ENCODE data around the gene TBC1D9B. TPM values are rescaled to one million over a fixed set of nuclear protein-coding genes. Genes with fewer than 3 reads are reported as not detected.

The TBC1D9B gene
- total and polyA plus RNA-seq, 2 of the 13 experiments (the other 11 are each of a cell fraction or from before 2014, with no cell fraction given), result 35.0 to 50.0 TPM

GRCh38 chr5:179818746-179819295 is 88.9 kb downstream of the TBC1D9B start (continued):
- TF ChIP-seq ZNF468 (CRISPR knock-in tag; IDR thresholded peaks at IDR 0.05) (no peak), DRAP1 (CRISPR knock-in tag; IDR thresholded peaks at IDR 0.05) (no peak), TBL1XR1 (IDR thresholded peaks at IDR 0.05; ENCODE audit: borderline replicate concordance, low read length, partially characterized antibody) (peak; percentile 76), MED1 (CRISPR knock-in tag; IDR thresholded peaks at IDR 0.05) (peak; percentile 97), ZNF34 (CRISPR knock-in tag; IDR thresholded peaks at IDR 0.05; ENCODE audit: borderline replicate concordance) (peak; percentile 29; the same call in 1 of the 2 replicates), ZMYM4 (CRISPR knock-in tag; IDR thresholded peaks at IDR 0.05) (peak; percentile 80), AKAP8 (CRISPR knock-in tag; IDR thresholded peaks at IDR 0.05) (peak; percentile 99), ATF4 (CRISPR knock-in tag; IDR thresholded peaks at IDR 0.05) (peak in 1 of 2 experiments; percentile 78; a peak in 2 of 4 replicates), ZNF639 (CRISPR knock-in tag; conservative IDR thresholded peaks at IDR 0.05) (peak; percentile 86; the same call in 1 of the 2 replicates), STAT5B (CRISPR knock-in tag; IDR thresholded peaks at IDR 0.05) (no peak), ZNF12 (CRISPR knock-in tag; IDR thresholded peaks at IDR 0.05) (peak; percentile 23; the same call in 1 of the 2 replicates), GATA4 (IDR thresholded peaks at IDR 0.05; ENCODE audit: borderline replicate concordance, low read depth) (peak; percentile 34; the same call in 1 of the 2 replicates), ARID3A (IDR thresholded peaks at IDR 0.05; ENCODE audit: low read depth, low read length) (no peak), ZNF788 (CRISPR knock-in tag; IDR thresholded peaks at IDR 0.05; ENCODE audit: borderline replicate concordance) (peak; percentile 54; the same call in 1 of the 2 replicates), ZNF136 (CRISPR knock-in tag; IDR thresholded peaks at IDR 0.05; ENCODE audit: low read depth) (no peak), THAP11 (CRISPR knock-in tag; IDR thresholded peaks at IDR 0.05) (peak; percentile 83)
- TF ChIP-seq, protein P1, sequence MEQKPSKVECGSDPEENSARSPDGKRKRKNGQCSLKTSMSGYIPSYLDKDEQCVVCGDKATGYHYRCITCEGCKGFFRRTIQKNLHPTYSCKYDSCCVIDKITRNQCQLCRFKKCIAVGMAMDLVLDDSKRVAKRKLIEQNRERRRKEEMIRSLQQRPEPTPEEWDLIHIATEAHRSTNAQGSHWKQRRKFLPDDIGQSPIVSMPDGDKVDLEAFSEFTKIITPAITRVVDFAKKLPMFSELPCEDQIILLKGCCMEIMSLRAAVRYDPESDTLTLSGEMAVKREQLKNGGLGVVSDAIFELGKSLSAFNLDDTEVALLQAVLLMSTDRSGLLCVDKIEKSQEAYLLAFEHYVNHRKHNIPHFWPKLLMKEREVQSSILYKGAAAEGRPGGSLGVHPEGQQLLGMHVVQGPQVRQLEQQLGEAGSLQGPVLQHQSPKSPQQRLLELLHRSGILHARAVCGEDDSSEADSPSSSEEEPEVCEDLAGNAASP (CRISPR knock-in tag; IDR thresholded peaks at IDR 0.05; ENCODE audit: borderline replicate concordance), result peak; percentile 93
- TF ChIP-seq, protein P2, sequence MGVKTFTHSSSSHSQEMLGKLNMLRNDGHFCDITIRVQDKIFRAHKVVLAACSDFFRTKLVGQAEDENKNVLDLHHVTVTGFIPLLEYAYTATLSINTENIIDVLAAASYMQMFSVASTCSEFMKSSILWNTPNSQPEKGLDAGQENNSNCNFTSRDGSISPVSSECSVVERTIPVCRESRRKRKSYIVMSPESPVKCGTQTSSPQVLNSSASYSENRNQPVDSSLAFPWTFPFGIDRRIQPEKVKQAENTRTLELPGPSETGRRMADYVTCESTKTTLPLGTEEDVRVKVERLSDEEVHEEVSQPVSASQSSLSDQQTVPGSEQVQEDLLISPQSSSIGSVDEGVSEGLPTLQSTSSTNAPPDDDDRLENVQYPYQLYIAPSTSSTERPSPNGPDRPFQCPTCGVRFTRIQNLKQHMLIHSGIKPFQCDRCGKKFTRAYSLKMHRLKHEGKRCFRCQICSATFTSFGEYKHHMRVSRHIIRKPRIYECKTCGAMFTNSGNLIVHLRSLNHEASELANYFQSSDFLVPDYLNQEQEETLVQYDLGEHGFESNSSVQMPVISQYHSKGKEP (CRISPR knock-in tag; IDR thresholded peaks at IDR 0.05), result no peak; the same call in 1 of the 2 replicates
- TF ChIP-seq, protein P3, sequence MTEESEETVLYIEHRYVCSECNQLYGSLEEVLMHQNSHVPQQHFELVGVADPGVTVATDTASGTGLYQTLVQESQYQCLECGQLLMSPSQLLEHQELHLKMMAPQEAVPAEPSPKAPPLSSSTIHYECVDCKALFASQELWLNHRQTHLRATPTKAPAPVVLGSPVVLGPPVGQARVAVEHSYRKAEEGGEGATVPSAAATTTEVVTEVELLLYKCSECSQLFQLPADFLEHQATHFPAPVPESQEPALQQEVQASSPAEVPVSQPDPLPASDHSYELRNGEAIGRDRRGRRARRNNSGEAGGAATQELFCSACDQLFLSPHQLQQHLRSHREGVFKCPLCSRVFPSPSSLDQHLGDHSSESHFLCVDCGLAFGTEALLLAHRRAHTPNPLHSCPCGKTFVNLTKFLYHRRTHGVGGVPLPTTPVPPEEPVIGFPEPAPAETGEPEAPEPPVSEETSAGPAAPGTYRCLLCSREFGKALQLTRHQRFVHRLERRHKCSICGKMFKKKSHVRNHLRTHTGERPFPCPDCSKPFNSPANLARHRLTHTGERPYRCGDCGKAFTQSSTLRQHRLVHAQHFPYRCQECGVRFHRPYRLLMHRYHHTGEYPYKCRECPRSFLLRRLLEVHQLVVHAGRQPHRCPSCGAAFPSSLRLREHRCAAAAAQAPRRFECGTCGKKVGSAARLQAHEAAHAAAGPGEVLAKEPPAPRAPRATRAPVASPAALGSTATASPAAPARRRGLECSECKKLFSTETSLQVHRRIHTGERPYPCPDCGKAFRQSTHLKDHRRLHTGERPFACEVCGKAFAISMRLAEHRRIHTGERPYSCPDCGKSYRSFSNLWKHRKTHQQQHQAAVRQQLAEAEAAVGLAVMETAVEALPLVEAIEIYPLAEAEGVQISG (CRISPR knock-in tag; IDR thresholded peaks at IDR 0.05), result peak; percentile 79

Data from HepG2 (cell line).